Sigmoid colon (tissue), 7 donors: ENCODE data around the gene GPR33. TPM values are rescaled to one million over a fixed set of nuclear protein-coding genes. Genes with fewer than 3 reads are reported as not detected.

ENCODE experiments used
- DNase-seq: peaks from one replicate; pipeline ENCODE4 v3.0.0-alpha.2; 2019
- H3K27ac ChIP-seq, 4 donors: fragments of 200-600 bp; sonication (generic); one replicate each; pipeline ENCODE4 v1.5.1; 2016 to 2019; ENCODE audit warnings: mild to moderate bottlenecking in 1 of 4
- H3K27me3 ChIP-seq, 3 donors: fragments of 200-600 bp; sonication (generic); one replicate each; pipeline ENCODE4 v1.5.1; 2019; ENCODE audit warnings: mild to moderate bottlenecking in 1 of 3
- H3K36me3 ChIP-seq, 4 donors: fragments of 200-600 bp; sonication (generic); one replicate each; pipeline ENCODE4 v1.5.1; 2016 to 2019
- H3K4me1 ChIP-seq, 4 donors: fragments of 200-600 bp; sonication (generic); one replicate each; pipeline ENCODE4 v1.5.1; 2017 to 2019
- H3K4me3 ChIP-seq, 4 donors: fragments of 200-600 bp; sonication (generic); one replicate each; pipeline ENCODE4 v1.5.1; 2017 to 2019; ENCODE audit warnings: mild to moderate bottlenecking in 2 of 4, moderate library complexity in 1 of 4
- H3K9me3 ChIP-seq, 4 donors: fragments of 200-600 bp in 3 of 4; sonication (generic) in 3 of 4; one replicate each; pipeline versions ENCODE4 v1.5.1 to v1.6.1; 2013 to 2019
- CTCF ChIP-seq, 4 experiments: fragments of 450-650 bp in 3 of 4; fragments of 200-600 bp in 1 of 4; IDR thresholded peaks; one replicate each; pipeline ENCODE4 v1.5.1; 2016 to 2019; ENCODE audit warnings: antibody characterized with exemption in 4 of 4, mild to moderate bottlenecking in 3 of 4, moderate library complexity in 2 of 4
- EP300 ChIP-seq, 4 donors: sonication (generic); formaldehyde crosslinking; IDR thresholded peaks; one replicate each; pipeline ENCODE4 v1.6.1; 2017; ENCODE audit warnings: antibody characterized with exemption in 4 of 4
- POLR2A ChIP-seq, 2 donors: fragments of 450-650 bp; IDR thresholded peaks; one replicate each; pipeline ENCODE4 v1.6.1; 2016; ENCODE audit warnings: antibody characterized with exemption in 2 of 2, mild to moderate bottlenecking in 2 of 2, moderate library complexity in 2 of 2
- POLR2AphosphoS5 ChIP-seq, 4 donors: sonication (generic); formaldehyde crosslinking; IDR thresholded peaks; one replicate each; pipeline ENCODE4 v1.6.1; 2017; ENCODE audit warnings: antibody characterized with exemption in 4 of 4
- WGBS, 2 donors: extraction: QIAGEN DNeasy Blood & Tissue Kit; methylation state at CpG; one replicate each; pipeline ENCODE4 v1.1.7; 2013; 5-methylcytosine and 5-hydroxymethylcytosine counted together
- intact Hi-C: fragments of 100-400 bp; cut with DNase I; formaldehyde crosslinking; loops from one replicate; pipeline ENCODE4 v1.15.1; 2023
- polyA plus RNA-seq, 3 donors: library from polyadenylated mRNA; stranded (reverse); fragments of 200-250 nt; gene quantifications; one replicate each; pipeline ENCODE4 v1.2.3, GENCODE V29; 2013
- total RNA-seq, 4 donors: library from RNA; depleted of rRNA; stranded (reverse); fragments of >200 nt; gene quantifications; one replicate each; pipeline ENCODE4 v1.1.0, GENCODE V29; 2016
- donor health status: healthy with polysubstance abuse.
- donor health status: Bipolar disorder and iron deficiency.
- donor health status: healthy.

The GPR33 gene
- total RNA-seq = not detected
- polyA plus RNA-seq = not detected

DNA sequence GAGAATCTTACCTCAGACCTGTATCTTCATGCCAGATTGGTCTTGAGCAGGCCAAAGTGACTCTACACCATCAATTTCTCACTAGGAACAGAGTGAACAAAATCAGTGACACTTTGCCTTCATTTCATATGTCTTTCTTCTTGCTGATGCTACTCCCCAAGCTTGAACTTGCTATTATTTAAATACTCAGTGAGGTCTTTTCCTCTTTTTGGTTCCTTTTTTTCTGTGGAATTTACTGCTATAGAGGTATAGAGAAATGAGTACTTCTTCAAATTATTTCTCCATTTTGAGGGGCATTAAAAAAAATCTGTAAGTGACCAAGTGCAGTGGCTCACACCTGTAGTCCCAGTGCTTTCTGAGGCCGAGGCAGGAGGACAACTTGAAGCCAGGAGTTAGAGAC, at the start of gene GPR33:
Gene GPR33, minus strand, starts transcription at position 154 of the 400 bp plus-strand sequence. CDS start 4,074 bp downstream, outside the sequence.
- intact Hi-C loops = no loop called here
- WGBS, 2 donors = 52 to 93% methylated on average over 1 of the region's 1 CpG
- H3K27me3 ChIP-seq = no peaks in the 10 kb centered on the region
- H3K27ac ChIP-seq = no peak within 1 kb of the TSS
- no peak within 1 kb of the TSS for H3K4me3 ChIP-seq
- no peaks in the 10 kb centered on the region for H3K9me3 ChIP-seq
- DNase-seq = no peak
- H3K4me1 ChIP-seq = no peaks in the 10 kb centered on the region
- TF ChIP-seq CTCF (IDR thresholded peaks at IDR 0.05) (no peak), EP300 (IDR thresholded peaks at IDR 0.05) (no peak), POLR2A (IDR thresholded peaks at IDR 0.05) (no peak), POLR2AphosphoS5 (IDR thresholded peaks at IDR 0.05) (no peak)
- H3K36me3 ChIP-seq = no peaks in the 10 kb centered on the region

GRCh38 chr14:31536201-31536960, 48.5 kb upstream of the GPR33 start:
- Histone ChIP-seq H3K9me3 (no peaks in the 10 kb centered on the region), H3K4me1 (no peaks in the 10 kb centered on the region), H3K36me3 (no peaks in the 10 kb centered on the region), H3K4me3 (no peak overlapping the region), H3K27ac (no peak overlapping the region), H3K27me3 (no peaks in the 10 kb centered on the region)
- WGBS, 2 donors = 42 to 76% methylated on average over 5 of the region's 5 CpGs
- no peak for DNase-seq
- intact Hi-C loops = no loop called here
- TF ChIP-seq POLR2AphosphoS5 (IDR thresholded peaks at IDR 0.05) (no peak), EP300 (IDR thresholded peaks at IDR 0.05) (no peak), CTCF (IDR thresholded peaks at IDR 0.05) (no peak), POLR2A (IDR thresholded peaks at IDR 0.05) (no peak)

GRCh38 chr14:31530136-31530535, 42.3 kb upstream of the GPR33 start:
- intact Hi-C loops = no loop called here
- H3K4me3 ChIP-seq = no peak overlapping the region
- peaks cover 0 to 4% (median 0%) of the 10 kb centered on the region in 4 donors for H3K9me3 ChIP-seq
- 57 to 71% methylated on average over 7 of the region's 7 CpGs for WGBS, 2 donors
- no peak for DNase-seq
- no peak overlapping the region for H3K27ac ChIP-seq
- no peaks in the 10 kb centered on the region for H3K36me3 ChIP-seq
- no peaks in the 10 kb centered on the region for H3K4me1 ChIP-seq
- no peak for TF ChIP-seq POLR2A (IDR thresholded peaks at IDR 0.05)
- no peak for TF ChIP-seq POLR2AphosphoS5 (IDR thresholded peaks at IDR 0.05)
- no peak for TF ChIP-seq CTCF (IDR thresholded peaks at IDR 0.05)
- TF ChIP-seq EP300 (IDR thresholded peaks at IDR 0.05) = no peak
- no peaks in the 10 kb centered on the region for H3K27me3 ChIP-seq

DNA sequence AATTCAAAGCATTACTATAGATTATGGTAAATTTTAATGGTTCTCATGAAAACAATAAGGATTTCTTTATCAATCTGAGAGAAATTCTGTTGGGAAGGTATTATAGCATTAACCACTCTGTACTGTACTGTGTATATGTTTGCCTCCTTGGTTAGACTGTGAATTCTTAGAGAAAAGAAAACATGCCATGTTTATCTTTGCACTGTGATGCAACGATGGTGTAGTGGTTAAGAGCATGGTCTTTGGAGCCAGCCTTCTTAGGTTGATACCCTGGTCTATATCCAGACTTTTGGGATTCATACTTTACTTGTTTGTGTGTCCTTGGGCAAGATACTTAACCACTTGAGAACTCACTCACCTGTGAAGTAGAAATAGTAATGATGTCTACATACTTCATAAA, 41.2 kb upstream of the GPR33 start:
- intact Hi-C loops = no loop called here
- no peaks in the 10 kb centered on the region for H3K27me3 ChIP-seq
- H3K36me3 ChIP-seq = no peaks in the 10 kb centered on the region
- DNase-seq = no peak
- no peak overlapping the region for H3K4me3 ChIP-seq
- H3K4me1 ChIP-seq = no peaks in the 10 kb centered on the region
- H3K9me3 ChIP-seq = peaks cover 0 to 4% (median 0%) of the 10 kb centered on the region in 4 donors
- H3K27ac ChIP-seq = no peak overlapping the region
- WGBS, 2 donors = 22 to 42% methylated on average over 1 of the region's 1 CpG
- TF ChIP-seq EP300 (IDR thresholded peaks at IDR 0.05) (no peak), CTCF (IDR thresholded peaks at IDR 0.05) (no peak), POLR2A (IDR thresholded peaks at IDR 0.05) (no peak), POLR2AphosphoS5 (IDR thresholded peaks at IDR 0.05) (no peak)
